ENCODE results near the gene LRRC8D. TPM values are rescaled to one million over a fixed set of nuclear protein-coding genes. Genes with fewer than 3 reads are reported as not detected.

LRRC8D gene
- total RNA-seq, 4 donors from 2014 or later = 14.4 to 17.7 (median 15.7) TPM

DNA sequence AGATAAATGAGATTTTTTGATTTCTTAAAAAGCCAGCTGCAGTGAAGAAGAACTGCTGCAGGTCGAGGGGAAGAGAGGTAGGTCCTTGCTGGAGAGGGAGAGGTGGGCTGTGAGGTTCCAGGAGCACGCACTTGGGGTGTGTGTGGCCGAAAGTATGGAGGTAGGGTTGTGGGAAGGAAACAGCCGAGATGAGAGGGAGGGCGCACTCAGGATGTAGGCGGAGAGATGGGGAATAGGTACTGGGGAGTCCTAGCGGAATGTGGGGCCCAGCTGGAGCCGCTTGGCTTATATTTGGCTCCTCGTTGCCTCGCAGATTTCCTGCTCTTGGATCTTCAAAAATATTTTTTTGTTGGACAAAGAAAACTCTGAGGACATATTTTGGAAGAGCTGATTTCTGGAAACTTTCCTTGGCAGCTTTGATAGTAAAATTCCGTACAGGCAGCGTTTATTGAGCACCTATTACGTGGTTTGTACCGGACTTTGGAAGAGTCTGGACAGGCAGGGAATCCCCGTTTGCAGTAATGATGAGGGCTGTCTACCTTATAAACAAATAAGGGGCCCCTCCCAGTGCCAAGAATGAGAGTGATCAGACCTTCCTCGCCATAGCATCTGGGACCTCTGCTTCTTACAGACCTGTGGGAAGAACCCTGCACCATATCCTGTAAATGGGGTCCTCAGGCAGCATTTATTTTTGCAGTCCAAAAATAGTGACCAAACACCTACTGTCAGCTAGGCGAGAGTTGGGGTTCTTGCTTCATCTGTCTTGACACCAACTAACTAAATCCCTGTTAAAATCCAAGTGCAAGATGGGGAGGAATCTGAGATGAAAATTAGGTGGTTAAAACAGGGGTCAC is 1.5 kb downstream of the LRRC8D start:
- intact Hi-C loops (cut with DNase I; ENCODE audit: low total_unique reads) = no loop called here
- no peak for DNase-seq (ENCODE audit: low spot score in 2 of 2)
- H3K4me3 ChIP-seq (ENCODE audit: low read depth, poor library complexity, severe bottlenecking) = peak overlapping the region; percentile 82
- WGBS, 2 donors = 63 to 70% methylated on average over 17 of the region's 17 CpGs
- no peak for TF ChIP-seq POLR2A (IDR thresholded peaks at IDR 0.05)
- no peak for TF ChIP-seq CTCF (IDR thresholded peaks at IDR 0.05)

DNA sequence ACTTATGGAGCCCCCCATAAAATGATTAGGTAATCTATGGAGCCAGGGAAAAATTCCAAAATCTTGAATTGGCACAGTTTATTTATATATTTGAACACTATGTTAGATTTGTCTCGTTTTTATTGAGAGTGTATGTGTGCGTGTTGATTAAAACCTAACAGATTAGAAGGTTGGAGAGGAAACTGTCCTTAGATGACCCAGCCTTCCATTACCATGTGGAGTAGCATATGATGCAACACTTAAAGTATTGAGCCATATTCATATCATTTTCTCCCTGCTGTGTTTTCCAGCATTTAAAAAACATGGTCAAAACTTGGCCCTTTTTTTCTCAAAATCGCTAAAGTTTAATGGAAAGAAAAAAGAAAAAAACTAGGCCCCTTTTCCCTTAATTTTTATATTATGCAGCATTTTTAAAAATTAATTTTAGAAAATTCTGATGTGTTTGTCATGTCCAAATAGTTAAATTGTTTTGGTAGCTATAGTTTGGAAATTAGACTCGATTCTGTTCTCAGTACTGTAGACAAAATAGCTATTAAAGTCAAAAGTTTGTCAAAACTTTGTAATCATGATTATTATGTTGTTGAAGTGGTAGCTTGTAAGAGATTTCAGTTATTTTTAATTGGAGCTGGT is 2.3 kb downstream of the LRRC8D start:
- DNase-seq (ENCODE audit: low spot score in 2 of 2) = no peak
- intact Hi-C loops (cut with DNase I; ENCODE audit: low total_unique reads) = no loop called here
- 66 to 73% methylated on average over 4 of the region's 4 CpGs for WGBS, 2 donors
- TF ChIP-seq POLR2A (IDR thresholded peaks at IDR 0.05) = no peak
- no peak for TF ChIP-seq CTCF (IDR thresholded peaks at IDR 0.05)
- no peak overlapping the region for H3K4me3 ChIP-seq (ENCODE audit: low read depth, poor library complexity, severe bottlenecking)

DNA sequence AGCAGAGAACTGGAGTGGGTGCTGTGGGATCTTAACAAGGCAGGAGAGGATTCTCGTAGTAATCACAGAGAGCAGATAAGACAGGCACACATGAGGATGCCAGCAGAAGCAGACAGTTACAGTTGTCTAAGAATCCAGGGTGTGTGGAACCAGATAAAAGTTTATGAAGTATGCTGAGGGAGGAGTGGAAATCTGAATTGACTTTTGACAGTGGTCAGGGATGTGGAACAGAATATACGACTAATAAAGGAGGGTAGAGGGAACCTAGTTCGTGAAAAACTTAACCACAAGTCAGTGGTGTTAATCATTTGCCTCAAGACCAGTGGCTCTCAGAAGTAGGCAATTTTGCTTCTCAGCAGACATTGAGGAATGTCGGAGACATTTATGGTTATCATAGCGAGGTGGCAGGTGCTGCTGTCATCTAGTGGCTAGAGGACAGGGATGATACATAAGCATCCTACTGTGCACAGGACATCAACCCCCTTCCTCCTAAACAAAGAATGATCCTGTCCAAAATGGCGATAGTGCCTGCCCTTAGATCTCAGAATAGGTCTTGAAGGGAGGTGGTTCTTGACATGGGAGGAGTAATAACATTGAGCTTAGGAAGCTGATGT is 3.0 kb downstream of the LRRC8D start:
- WGBS, 2 donors = 72 to 77% methylated on average over 6 of the region's 6 CpGs
- intact Hi-C loops (cut with DNase I; ENCODE audit: low total_unique reads) = no loop called here
- DNase-seq (ENCODE audit: low spot score in 2 of 2) = no peak
- no peak for TF ChIP-seq CTCF (IDR thresholded peaks at IDR 0.05)
- TF ChIP-seq POLR2A (IDR thresholded peaks at IDR 0.05) = no peak
- H3K4me3 ChIP-seq (ENCODE audit: low read depth, poor library complexity, severe bottlenecking) = no peak overlapping the region

DNA sequence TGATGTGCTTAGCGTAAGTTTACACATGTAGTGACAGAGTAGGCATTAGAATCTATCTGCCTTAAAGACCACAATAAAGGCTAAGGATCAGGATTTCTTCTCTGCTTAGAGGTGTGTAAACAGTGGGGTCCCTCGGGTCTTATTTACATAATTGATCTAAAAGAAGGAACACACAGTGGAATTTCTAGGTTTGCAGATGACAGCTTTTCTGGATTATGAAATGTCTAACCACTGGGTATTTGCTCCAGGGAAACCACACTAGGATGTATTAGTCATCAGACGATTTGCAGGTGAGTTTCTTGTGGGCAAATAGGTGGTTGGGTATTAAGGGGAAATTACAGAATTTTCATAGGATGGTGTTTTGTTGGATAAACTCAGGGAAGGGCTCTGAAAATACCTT is 5.8 kb downstream of the LRRC8D start:
- intact Hi-C loops (cut with DNase I; ENCODE audit: low total_unique reads) = no loop called here
- TF ChIP-seq CTCF (IDR thresholded peaks at IDR 0.05) (no peak), POLR2A (IDR thresholded peaks at IDR 0.05) (no peak)
- WGBS, 2 donors = 34 to 59% methylated on average over 3 of the region's 3 CpGs
- no peak for DNase-seq (ENCODE audit: low spot score in 2 of 2)
- H3K4me3 ChIP-seq (ENCODE audit: low read depth, poor library complexity, severe bottlenecking) = no peak overlapping the region

DNA sequence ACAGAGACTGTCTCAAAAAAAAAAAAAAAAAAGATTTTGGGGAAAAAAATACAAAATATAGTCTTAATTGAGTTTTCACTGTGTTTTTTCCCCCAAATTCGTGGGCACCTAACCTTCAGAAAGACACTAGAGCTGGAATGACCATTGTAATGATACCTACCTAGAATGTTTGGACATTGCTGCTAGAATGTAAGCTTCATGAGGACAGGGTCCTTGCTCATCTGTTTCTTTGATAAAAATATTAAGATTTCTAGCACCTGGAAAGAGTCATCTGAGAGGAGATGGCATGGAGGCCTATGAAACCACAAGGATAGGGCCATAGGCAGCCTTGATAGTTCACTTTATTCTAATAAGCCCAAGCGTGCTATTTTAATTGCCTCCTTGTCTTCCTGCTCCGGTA is 6.5 kb downstream of the LRRC8D start:
- no peak for DNase-seq (ENCODE audit: low spot score in 2 of 2)
- WGBS, 2 donors = 87 to 91% methylated on average over 3 of the region's 3 CpGs
- TF ChIP-seq CTCF (IDR thresholded peaks at IDR 0.05) (no peak), POLR2A (IDR thresholded peaks at IDR 0.05) (no peak)
- intact Hi-C loops (cut with DNase I; ENCODE audit: low total_unique reads) = no loop called here
- H3K4me3 ChIP-seq (ENCODE audit: low read depth, poor library complexity, severe bottlenecking) = no peak overlapping the region

All from lower leg skin (tissue), 4 donors.